Prostate gland (tissue), 2 donors: Measurements from ENCODE around the gene RRN3.
"Not testable (repeated sequence)": the region's sequence is repeated elsewhere in the genome, so short reads cannot be mapped to it uniquely, and the experiment has no call there.

Source experiments
- CTCF ChIP-seq, 4 experiments: fragments of 200-600 bp in 2 of 4; fragments of 450-650 bp in 2 of 4; sonication (generic) in 2 of 4; IDR thresholded peaks; 1 replicate in 3 of 4; 2 replicates in 1 of 4; pipeline ENCODE4 v1.5.1; 2016 to 2019; ENCODE audit warnings: antibody characterized with exemption in 4 of 4, mild to moderate bottlenecking in 2 of 4, moderate library complexity in 2 of 4
- POLR2A ChIP-seq: fragments of 450-650 bp; IDR thresholded peaks from one replicate; pipeline ENCODE4 v1.6.1; 2016; ENCODE audit warnings: antibody characterized with exemption, mild to moderate bottlenecking

- TF ChIP-seq CTCF (IDR thresholded peaks at IDR 0.05); POLR2A: not testable (repeated sequence)
Measured at GRCh38 chr16:15023381-15024077, 70.5 kb downstream of the RRN3 start.
